ENCODE results near the gene SPATA31E1.

Gene SPATA31E1

GRCh38 chr9:87855061-87855460 lies 27.6 kb upstream of the SPATA31E1 start:
- Mint-ChIP-seq H3K36me3 (ENCODE audit: low read depth) (no peaks in the 10 kb centered on the region), H3K9me3 (no peaks in the 10 kb centered on the region), H3K27me3 (ENCODE audit: low read depth) (no peaks in the 10 kb centered on the region), H3K4me3 (no peak overlapping the region), H3K4me1 (ENCODE audit: low read depth) (no peaks in the 10 kb centered on the region), H3K27ac (no peak overlapping the region)

DNA sequence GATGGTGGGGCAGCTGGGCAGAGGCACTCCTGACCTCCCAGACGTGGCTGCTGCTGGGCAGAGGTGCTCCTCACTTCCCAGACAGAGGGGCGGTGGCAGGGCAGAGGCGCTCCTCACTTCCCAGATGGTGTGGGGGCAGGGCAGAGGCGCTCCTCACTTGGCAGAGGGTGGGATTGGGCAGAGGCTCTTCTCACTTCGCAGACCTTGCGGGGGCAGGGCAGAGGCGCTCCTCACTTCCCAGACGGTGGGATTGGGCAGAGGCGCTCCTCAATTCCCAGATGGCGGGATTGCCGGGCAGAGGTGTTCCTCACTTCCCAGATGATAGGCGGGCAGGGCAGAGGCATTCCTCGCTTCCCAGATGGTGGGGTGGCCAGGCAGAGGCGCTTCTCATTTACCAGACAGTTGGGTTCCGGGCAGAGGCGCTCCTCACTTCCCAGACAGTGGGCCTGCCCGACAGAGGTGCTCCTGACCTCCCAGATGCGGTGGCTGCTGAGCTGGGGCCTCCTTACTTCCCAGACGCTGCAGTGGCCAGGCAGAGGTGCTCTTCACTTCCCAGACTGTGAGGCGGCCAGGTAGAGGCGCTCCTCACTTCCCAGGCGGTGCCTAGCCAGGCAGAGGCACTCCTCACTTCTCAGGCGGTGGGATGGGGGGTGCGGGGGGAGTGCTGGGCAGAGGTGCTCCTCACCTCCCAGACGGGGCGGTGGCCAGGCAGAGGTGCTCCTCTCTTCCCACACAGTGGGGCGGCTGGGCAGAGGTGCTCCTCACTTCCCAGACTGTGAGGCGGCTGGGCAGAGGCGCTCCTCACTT lies 25.3 kb upstream of the SPATA31E1 start:
- H3K4me3 Mint-ChIP-seq, result no peak overlapping the region
- peaks cover 12% of the 10 kb centered on the region for H3K9me3 Mint-ChIP-seq
- H3K4me1 Mint-ChIP-seq (ENCODE audit: low read depth), result no peaks in the 10 kb centered on the region
- H3K27me3 Mint-ChIP-seq (ENCODE audit: low read depth), result peaks cover 4% of the 10 kb centered on the region
- no peaks in the 10 kb centered on the region for H3K36me3 Mint-ChIP-seq (ENCODE audit: low read depth)
- no peak overlapping the region for H3K27ac Mint-ChIP-seq

DNA sequence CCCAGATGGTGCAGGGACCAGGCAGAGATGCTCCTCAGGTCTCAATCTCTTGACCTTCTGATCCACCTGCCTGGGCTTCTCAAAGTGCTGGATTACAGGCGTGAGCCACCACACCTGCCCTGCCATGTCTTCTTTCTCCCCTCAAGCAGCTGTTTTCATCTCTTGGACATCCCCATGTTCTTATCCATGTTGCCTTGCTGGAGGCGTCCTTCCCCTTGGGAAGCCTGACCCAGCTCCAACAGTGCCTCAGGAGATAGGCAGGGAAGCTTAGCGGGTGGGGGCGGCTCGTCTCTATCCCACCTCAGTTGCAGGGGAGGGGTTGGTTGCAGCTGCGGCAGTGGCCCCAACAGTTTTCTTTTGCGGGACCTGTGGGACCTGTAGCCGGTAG lies 24.7 kb upstream of the SPATA31E1 start:
- H3K27ac Mint-ChIP-seq, result no peak overlapping the region
- H3K9me3 Mint-ChIP-seq, result peaks cover 12% of the 10 kb centered on the region
- H3K36me3 Mint-ChIP-seq (ENCODE audit: low read depth), result no peaks in the 10 kb centered on the region
- no peaks in the 10 kb centered on the region for H3K4me1 Mint-ChIP-seq (ENCODE audit: low read depth)
- H3K4me3 Mint-ChIP-seq, result no peak overlapping the region
- H3K27me3 Mint-ChIP-seq (ENCODE audit: low read depth), result peaks cover 4% of the 10 kb centered on the region

GRCh38 chr9:87859137-87859536 lies 23.5 kb upstream of the SPATA31E1 start:
- no peak overlapping the region for H3K4me3 Mint-ChIP-seq
- H3K27ac Mint-ChIP-seq, result no peak overlapping the region

GRCh38 chr9:87859786-87860185 lies 22.9 kb upstream of the SPATA31E1 start:
- Mint-ChIP-seq H3K4me1 (ENCODE audit: low read depth) (no peaks in the 10 kb centered on the region), H3K9me3 (peaks cover 12% of the 10 kb centered on the region), H3K4me3 (no peak overlapping the region), H3K36me3 (ENCODE audit: low read depth) (no peaks in the 10 kb centered on the region), H3K27ac (no peak overlapping the region), H3K27me3 (ENCODE audit: low read depth) (peaks cover 4% of the 10 kb centered on the region)

More at GRCh38 chr9:87859137-87859536, 23.5 kb upstream of the SPATA31E1 start:
- Mint-ChIP-seq H3K9me3 (peaks cover 12% of the 10 kb centered on the region), H3K36me3 (ENCODE audit: low read depth) (no peaks in the 10 kb centered on the region), H3K4me1 (ENCODE audit: low read depth) (no peaks in the 10 kb centered on the region), H3K27me3 (ENCODE audit: low read depth) (peaks cover 4% of the 10 kb centered on the region)

- Mint-ChIP-seq H3K9me3 (peaks cover 12% of the 10 kb centered on the region), H3K4me1 (ENCODE audit: low read depth) (no peaks in the 10 kb centered on the region), H3K27ac (no peak overlapping the region), H3K27me3 (ENCODE audit: low read depth) (peaks cover 4% of the 10 kb centered on the region), H3K4me3 (no peak overlapping the region), H3K36me3 (ENCODE audit: low read depth) (no peaks in the 10 kb centered on the region)
Measured at GRCh38 chr9:87861332-87861731, 21.3 kb upstream of the SPATA31E1 start.

- H3K9me3 Mint-ChIP-seq, result peaks cover 12% of the 10 kb centered on the region
- no peaks in the 10 kb centered on the region for H3K4me1 Mint-ChIP-seq (ENCODE audit: low read depth)
- H3K27me3 Mint-ChIP-seq (ENCODE audit: low read depth), result peaks cover 4% of the 10 kb centered on the region
- H3K27ac Mint-ChIP-seq, result no peak overlapping the region
- H3K36me3 Mint-ChIP-seq (ENCODE audit: low read depth), result no peaks in the 10 kb centered on the region
- H3K4me3 Mint-ChIP-seq, result no peak overlapping the region
Measured at GRCh38 chr9:87862536-87863268, 20.0 kb upstream of the SPATA31E1 start.

- peaks cover 4% of the 10 kb centered on the region for H3K27me3 Mint-ChIP-seq (ENCODE audit: low read depth)
- H3K36me3 Mint-ChIP-seq (ENCODE audit: low read depth), result no peaks in the 10 kb centered on the region
- H3K9me3 Mint-ChIP-seq, result peaks cover 12% of the 10 kb centered on the region
- H3K27ac Mint-ChIP-seq, result no peak overlapping the region
- no peaks in the 10 kb centered on the region for H3K4me1 Mint-ChIP-seq (ENCODE audit: low read depth)
- H3K4me3 Mint-ChIP-seq, result no peak overlapping the region
Measured at GRCh38 chr9:87863882-87864465, 18.7 kb upstream of the SPATA31E1 start.

DNA sequence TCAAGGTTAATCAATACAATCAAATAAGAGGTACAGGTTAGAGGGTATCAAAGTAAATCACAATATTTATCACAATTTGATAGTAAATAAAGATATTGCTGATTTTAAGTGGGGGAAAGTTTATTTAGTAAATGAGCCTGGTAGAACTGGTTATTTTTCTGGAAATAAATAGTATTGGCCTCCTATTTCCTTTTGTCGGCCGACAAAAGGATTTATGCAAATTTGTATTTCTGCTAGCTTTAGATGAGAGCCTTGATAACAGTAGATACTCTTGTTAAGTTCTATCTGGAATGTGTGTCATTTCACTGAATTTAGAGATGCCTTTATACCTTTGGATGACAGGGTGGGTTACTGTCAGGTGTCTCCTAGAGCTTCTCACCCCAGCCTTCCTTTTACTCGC lies 17.8 kb upstream of the SPATA31E1 start:
- H3K27ac Mint-ChIP-seq, result no peak overlapping the region
- H3K27me3 Mint-ChIP-seq (ENCODE audit: low read depth), result peaks cover 4% of the 10 kb centered on the region
- no peak overlapping the region for H3K4me3 Mint-ChIP-seq
- no peaks in the 10 kb centered on the region for H3K36me3 Mint-ChIP-seq (ENCODE audit: low read depth)
- peaks cover 16% of the 10 kb centered on the region for H3K9me3 Mint-ChIP-seq
- no peaks in the 10 kb centered on the region for H3K4me1 Mint-ChIP-seq (ENCODE audit: low read depth)

GRCh38 chr9:87865626-87866025 lies 17.1 kb upstream of the SPATA31E1 start:
- peaks cover 14% of the 10 kb centered on the region for H3K9me3 Mint-ChIP-seq
- H3K36me3 Mint-ChIP-seq (ENCODE audit: low read depth), result no peaks in the 10 kb centered on the region
- peaks cover 4% of the 10 kb centered on the region for H3K27me3 Mint-ChIP-seq (ENCODE audit: low read depth)

DNA sequence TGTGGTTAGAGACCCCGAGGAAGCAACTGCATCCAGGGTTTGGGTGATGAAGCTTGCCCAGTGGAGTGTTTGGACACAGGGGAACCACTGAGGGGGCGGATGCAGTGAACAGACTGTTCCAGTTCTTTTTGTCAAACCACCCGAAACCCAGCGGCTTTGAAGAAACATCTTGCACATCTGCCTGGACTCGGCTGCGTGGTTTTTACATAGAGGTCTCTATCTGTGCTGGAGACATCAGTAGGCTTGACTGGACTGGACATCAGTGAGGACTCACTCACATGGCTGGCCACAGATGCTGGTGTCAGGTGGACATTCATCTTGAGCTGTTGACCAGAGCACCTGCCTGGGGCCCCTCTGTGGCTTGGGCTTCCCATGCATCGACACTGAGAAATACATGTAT lies 15.3 kb upstream of the SPATA31E1 start:
- Mint-ChIP-seq H3K27ac (no peak overlapping the region), H3K27me3 (ENCODE audit: low read depth) (no peaks in the 10 kb centered on the region), H3K36me3 (ENCODE audit: low read depth) (no peaks in the 10 kb centered on the region), H3K4me3 (no peak overlapping the region), H3K9me3 (peaks cover 5% of the 10 kb centered on the region), H3K4me1 (ENCODE audit: low read depth) (no peaks in the 10 kb centered on the region)

More at GRCh38 chr9:87865626-87866025, 17.1 kb upstream of the SPATA31E1 start:
- no peak overlapping the region for H3K27ac Mint-ChIP-seq
- no peaks in the 10 kb centered on the region for H3K4me1 Mint-ChIP-seq (ENCODE audit: low read depth)
- H3K4me3 Mint-ChIP-seq, result no peak overlapping the region

- Mint-ChIP-seq H3K4me3 (no peak overlapping the region), H3K9me3 (peaks cover 5% of the 10 kb centered on the region), H3K4me1 (ENCODE audit: low read depth) (no peaks in the 10 kb centered on the region), H3K36me3 (ENCODE audit: low read depth) (no peaks in the 10 kb centered on the region), H3K27ac (no peak overlapping the region), H3K27me3 (ENCODE audit: low read depth) (no peaks in the 10 kb centered on the region)
Measured at GRCh38 chr9:87868175-87868574, 14.5 kb upstream of the SPATA31E1 start.

- Mint-ChIP-seq H3K27ac (no peak overlapping the region), H3K4me1 (ENCODE audit: low read depth) (no peaks in the 10 kb centered on the region), H3K36me3 (ENCODE audit: low read depth) (no peaks in the 10 kb centered on the region), H3K9me3 (peaks cover 5% of the 10 kb centered on the region), H3K4me3 (no peak overlapping the region), H3K27me3 (ENCODE audit: low read depth) (no peaks in the 10 kb centered on the region)
Measured at GRCh38 chr9:87868635-87869034, 14.0 kb upstream of the SPATA31E1 start.

- no peaks in the 10 kb centered on the region for H3K27me3 Mint-ChIP-seq (ENCODE audit: low read depth)
- H3K36me3 Mint-ChIP-seq (ENCODE audit: low read depth), result no peaks in the 10 kb centered on the region
- H3K9me3 Mint-ChIP-seq, result peaks cover 5% of the 10 kb centered on the region
- no peak overlapping the region for H3K27ac Mint-ChIP-seq
- no peaks in the 10 kb centered on the region for H3K4me1 Mint-ChIP-seq (ENCODE audit: low read depth)
- no peak overlapping the region for H3K4me3 Mint-ChIP-seq
Measured at GRCh38 chr9:87869082-87869481, 13.6 kb upstream of the SPATA31E1 start.

All from T-helper 1 cell treated with Interleukin-12 subunit alpha and Interleukin-12 subunit beta and Interleukin-4 antibody, amounts not matched to agents 30 μg/mL and 1 μg/mL, for 36 hours (primary cell).